Left ventricle myocardium inferior (tissue), 1 donor: ENCODE measurements around the gene PPP3R1. TPM values are rescaled to one million over a fixed set of nuclear protein-coding genes. Genes with fewer than 3 reads are reported as not detected.
A peak's percentile ranks its signal among the peaks of the same experiment; 100 is the strongest.

Experiments
- DNase-seq: peaks from one replicate; pipeline ENCODE4 v3.0.0-alpha.2; 2020
- H3K27ac ChIP-seq: fragments of 200-600 bp; replicated peaks from 2 replicates; pipeline ENCODE4 v1.8.0; 2021
- H3K27me3 ChIP-seq: fragments of 200-600 bp; 2 replicates; pipeline ENCODE4 v1.8.0; 2021; ENCODE audit warnings: low read depth
- H3K36me3 ChIP-seq: fragments of 200-600 bp; 2 replicates; pipeline ENCODE4 v1.8.0; 2021
- H3K4me1 ChIP-seq: fragments of 200-600 bp; 2 replicates; pipeline ENCODE4 v1.8.0; 2021
- H3K4me3 ChIP-seq: fragments of 200-600 bp; 2 replicates; pipeline ENCODE4 v1.8.0; 2021; ENCODE audit warnings: mild to moderate bottlenecking, moderate library complexity
- H3K9me3 ChIP-seq: fragments of 200-600 bp; replicated peaks from 2 replicates; pipeline ENCODE4 v1.8.0; 2021
- intact Hi-C: fragments of 100-400 bp; cut with micrococcal nuclease; formaldehyde crosslinking; loops from one replicate; pipeline ENCODE4 v1.11.0; 2022
- total RNA-seq: library from RNA; stranded (reverse); fragmentation: NEBNext Ultra II Directional; extraction: Animal tissue kit (Norgen Biotek cat#: 25700); gene quantifications from one replicate; pipeline ENCODE4 v1.2.1, GENCODE V29; 2021
- TF ChIP-seq, protein P1 (sequence below): fragments of 200-600 bp; IDR thresholded peaks from 2 replicates; pipeline ENCODE4 v1.8.0; 2021; ENCODE audit warnings: antibody characterized with exemption, mild to moderate bottlenecking, borderline replicate concordance
- donor health status: DM: no; HTN: yes; CAD: no; lungs with severe emphysema.

The PPP3R1 gene
- total RNA-seq, 1 donor from 2014 or later: 34.6 TPM

DNA sequence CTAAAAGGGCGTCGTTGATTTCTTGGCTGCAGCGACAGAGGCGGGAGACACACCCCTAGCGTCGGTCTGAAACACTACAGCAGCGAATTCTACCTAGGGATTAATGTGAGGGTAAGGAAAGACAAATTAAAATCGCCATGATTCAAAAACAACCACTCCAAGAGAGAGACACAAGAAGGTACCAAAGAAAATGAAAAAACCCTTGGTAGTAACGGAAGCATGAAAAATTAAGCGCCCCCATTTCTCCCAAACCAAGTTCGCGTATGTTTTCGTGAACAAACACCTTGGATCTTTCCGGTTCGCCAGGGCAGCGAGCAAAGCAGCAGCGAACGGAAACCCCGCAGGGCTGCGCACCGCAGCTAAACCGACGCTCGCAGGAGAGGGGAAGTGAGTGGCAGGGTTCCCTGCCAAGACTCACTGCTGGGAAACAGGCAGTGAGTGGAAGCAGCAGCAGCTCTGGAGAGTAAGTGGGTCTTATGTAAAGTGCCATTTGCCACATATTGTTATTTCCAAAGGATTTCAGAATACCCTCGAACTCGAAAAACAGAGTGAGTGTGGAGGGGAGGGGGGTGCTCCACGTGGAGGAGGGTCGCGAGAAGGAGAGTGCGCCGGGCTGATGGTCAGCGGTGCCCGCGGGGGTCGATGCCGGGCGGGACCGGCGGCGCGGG is 1.0 kb downstream of the PPP3R1 start:
- Histone ChIP-seq H3K4me1 (peaks cover 67% of the 10 kb centered on the region), H3K36me3 (no peaks in the 10 kb centered on the region), H3K27me3 (no peaks in the 10 kb centered on the region), H3K4me3 (peak overlapping the region; percentile 85), H3K9me3 (no peaks in the 10 kb centered on the region), H3K27ac (peak overlapping the region; percentile 97)
- DNase-seq: peak; percentile 53
- TF ChIP-seq, protein P1, sequence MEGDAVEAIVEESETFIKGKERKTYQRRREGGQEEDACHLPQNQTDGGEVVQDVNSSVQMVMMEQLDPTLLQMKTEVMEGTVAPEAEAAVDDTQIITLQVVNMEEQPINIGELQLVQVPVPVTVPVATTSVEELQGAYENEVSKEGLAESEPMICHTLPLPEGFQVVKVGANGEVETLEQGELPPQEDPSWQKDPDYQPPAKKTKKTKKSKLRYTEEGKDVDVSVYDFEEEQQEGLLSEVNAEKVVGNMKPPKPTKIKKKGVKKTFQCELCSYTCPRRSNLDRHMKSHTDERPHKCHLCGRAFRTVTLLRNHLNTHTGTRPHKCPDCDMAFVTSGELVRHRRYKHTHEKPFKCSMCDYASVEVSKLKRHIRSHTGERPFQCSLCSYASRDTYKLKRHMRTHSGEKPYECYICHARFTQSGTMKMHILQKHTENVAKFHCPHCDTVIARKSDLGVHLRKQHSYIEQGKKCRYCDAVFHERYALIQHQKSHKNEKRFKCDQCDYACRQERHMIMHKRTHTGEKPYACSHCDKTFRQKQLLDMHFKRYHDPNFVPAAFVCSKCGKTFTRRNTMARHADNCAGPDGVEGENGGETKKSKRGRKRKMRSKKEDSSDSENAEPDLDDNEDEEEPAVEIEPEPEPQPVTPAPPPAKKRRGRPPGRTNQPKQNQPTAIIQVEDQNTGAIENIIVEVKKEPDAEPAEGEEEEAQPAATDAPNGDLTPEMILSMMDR: peak; percentile 83
- intact Hi-C loops: no loop called here

DNA sequence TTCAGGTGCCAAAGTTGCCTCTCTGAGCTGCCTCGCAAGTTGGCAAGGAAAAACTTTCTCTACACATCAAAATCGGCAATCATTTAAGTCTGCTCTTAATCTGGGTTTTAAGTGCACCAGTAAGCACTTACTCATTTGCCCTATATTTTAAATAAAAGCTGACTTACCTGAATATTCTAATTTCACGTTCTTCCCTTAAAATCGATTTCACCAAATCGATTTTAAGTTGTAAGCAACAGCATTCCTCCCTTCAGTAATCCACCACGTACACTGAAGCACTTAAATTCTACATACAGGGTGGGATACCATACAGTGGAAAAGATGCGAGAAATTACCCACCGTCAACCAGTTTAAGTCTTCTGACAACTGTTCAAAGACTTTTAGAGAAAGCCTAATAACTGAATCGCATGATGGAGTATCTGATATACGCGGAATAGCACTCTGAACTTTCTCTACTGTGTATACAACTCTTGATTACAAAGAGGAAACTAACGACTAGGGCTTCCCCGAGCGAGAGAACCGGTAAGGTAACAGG is 1.6 kb downstream of the PPP3R1 start:
- intact Hi-C loops: no loop called here
- H3K27me3 ChIP-seq: no peaks in the 10 kb centered on the region

GRCh38 chr2:68250196-68250595 is 2.1 kb downstream of the PPP3R1 start:
- H3K27me3 ChIP-seq: no peaks in the 10 kb centered on the region

More for the DNA sequence above, 1.6 kb downstream of the PPP3R1 start:
- peak overlapping the region; percentile 85 for H3K4me3 ChIP-seq
- H3K4me1 ChIP-seq: peaks cover 73% of the 10 kb centered on the region
- no peak for DNase-seq
- TF ChIP-seq, protein P1: no peak
- H3K36me3 ChIP-seq: no peaks in the 10 kb centered on the region
- H3K27ac ChIP-seq: peak overlapping the region; percentile 97
- H3K9me3 ChIP-seq: no peaks in the 10 kb centered on the region

DNA sequence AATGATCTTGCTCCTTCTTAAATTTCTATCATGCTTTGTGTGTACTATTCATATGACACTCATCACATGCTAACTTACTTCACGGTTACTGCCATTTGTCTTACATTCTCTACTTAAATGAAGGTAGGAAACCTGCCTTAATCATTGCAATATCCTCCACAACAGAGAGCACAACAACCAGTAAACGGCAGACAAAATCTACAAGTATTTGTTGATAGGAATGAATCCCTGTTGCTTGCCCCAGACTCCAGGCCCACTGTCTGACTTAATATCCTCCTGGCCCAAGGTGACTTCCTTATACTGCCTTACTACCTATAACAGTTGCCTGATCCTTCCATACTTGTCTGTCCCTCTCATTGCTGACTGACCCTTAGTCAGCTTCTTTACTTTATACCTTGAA is 3.5 kb downstream of the PPP3R1 start:
- DNase-seq: no peak
- intact Hi-C loops: no loop called here
- Histone ChIP-seq H3K4me3 (no peak overlapping the region), H3K36me3 (no peaks in the 10 kb centered on the region), H3K27ac (no peak overlapping the region), H3K27me3 (no peaks in the 10 kb centered on the region), H3K4me1 (peaks cover 78% of the 10 kb centered on the region), H3K9me3 (no peaks in the 10 kb centered on the region)
- TF ChIP-seq, protein P1: no peak

More at GRCh38 chr2:68250196-68250595, 2.1 kb downstream of the PPP3R1 start:
- H3K4me1 ChIP-seq: peaks cover 77% of the 10 kb centered on the region
- H3K36me3 ChIP-seq: no peaks in the 10 kb centered on the region
- DNase-seq: no peak
- peak overlapping the region; percentile 85 for H3K4me3 ChIP-seq
- intact Hi-C loops: no loop called here
- H3K27ac ChIP-seq: peak overlapping the region; percentile 97
- TF ChIP-seq, protein P1: no peak
- no peaks in the 10 kb centered on the region for H3K9me3 ChIP-seq

GRCh38 chr2:68248361-68248760 is 4.0 kb downstream of the PPP3R1 start:
- H3K4me1 ChIP-seq: peaks cover 76% of the 10 kb centered on the region
- no peak for DNase-seq
- intact Hi-C loops: no loop called here

More at GRCh38 chr2:68248361-68248760, 4.0 kb downstream of the PPP3R1 start:
- TF ChIP-seq, protein P1: no peak
- Histone ChIP-seq H3K27ac (no peak overlapping the region), H3K27me3 (no peaks in the 10 kb centered on the region), H3K36me3 (no peaks in the 10 kb centered on the region), H3K4me3 (no peak overlapping the region), H3K9me3 (no peaks in the 10 kb centered on the region)
